DOHH2 (cell line): Measurements from ENCODE around the gene TCIRG1.

Experiments
- EZH2phosphoT487 ChIP-seq: fragments of 200-600 bp; sonication (generic); IDR thresholded peaks from 2 replicates; pipeline ENCODE4 v1.6.1; 2017; ENCODE audit warnings: borderline replicate concordance, mild to moderate bottlenecking, antibody characterized with exemption, low read length, moderate library complexity, mixed read lengths
- TF ChIP-seq, protein P1 (sequence below): fragments of 200-600 bp; sonication (generic); IDR thresholded peaks from one replicate; pipeline ENCODE4 v1.5.1; 2014; ENCODE audit warnings: antibody characterized with exemption, mild to moderate bottlenecking, low read depth, low read length; ENCODE audit not compliant: poor library complexity, severe bottlenecking

DNA sequence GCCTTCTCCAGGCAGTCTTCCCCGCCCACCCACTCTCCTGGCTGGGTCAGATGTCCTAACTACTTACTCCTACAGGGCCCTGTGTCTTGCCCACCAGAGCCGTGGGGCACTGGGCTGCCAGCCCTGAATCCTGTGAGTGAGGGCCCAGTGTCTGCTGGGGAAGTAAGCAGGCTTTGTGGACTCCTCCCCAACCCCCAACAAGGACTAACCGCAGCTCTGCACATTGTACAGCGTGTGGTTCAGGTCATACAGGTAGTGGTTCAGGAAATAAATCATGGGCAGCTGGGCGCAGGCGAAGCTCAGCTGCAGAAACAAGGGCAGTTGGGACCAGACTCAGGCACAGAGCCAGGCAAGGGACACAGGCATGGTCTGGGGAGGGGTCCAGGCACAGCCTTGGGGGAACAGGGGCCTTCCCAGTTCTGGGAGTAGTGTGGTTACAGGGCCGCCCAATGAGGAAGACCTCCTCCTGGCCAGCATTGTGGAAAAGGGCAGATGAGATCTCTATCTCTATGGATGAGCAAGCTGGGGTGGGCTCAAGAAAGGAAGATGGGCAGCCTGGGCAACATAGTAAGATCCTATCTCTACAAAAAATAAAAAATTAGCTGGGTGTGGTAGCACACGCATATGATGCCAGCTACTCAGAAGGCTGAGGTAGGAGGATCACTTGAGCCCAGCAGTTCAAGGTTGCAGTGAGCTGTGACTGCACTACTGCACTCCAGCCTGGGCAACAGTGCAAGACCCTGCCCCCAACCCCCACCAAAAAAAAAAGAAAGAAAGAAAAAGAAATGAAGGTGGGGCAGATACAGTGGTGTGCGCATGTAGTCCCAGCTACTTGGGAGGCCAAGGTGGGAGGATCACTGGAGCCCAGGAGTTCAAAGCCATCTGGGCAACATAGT lies 40.4 kb upstream of the TCIRG1 start:
- TF ChIP-seq, protein P1, sequence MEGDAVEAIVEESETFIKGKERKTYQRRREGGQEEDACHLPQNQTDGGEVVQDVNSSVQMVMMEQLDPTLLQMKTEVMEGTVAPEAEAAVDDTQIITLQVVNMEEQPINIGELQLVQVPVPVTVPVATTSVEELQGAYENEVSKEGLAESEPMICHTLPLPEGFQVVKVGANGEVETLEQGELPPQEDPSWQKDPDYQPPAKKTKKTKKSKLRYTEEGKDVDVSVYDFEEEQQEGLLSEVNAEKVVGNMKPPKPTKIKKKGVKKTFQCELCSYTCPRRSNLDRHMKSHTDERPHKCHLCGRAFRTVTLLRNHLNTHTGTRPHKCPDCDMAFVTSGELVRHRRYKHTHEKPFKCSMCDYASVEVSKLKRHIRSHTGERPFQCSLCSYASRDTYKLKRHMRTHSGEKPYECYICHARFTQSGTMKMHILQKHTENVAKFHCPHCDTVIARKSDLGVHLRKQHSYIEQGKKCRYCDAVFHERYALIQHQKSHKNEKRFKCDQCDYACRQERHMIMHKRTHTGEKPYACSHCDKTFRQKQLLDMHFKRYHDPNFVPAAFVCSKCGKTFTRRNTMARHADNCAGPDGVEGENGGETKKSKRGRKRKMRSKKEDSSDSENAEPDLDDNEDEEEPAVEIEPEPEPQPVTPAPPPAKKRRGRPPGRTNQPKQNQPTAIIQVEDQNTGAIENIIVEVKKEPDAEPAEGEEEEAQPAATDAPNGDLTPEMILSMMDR: no peak
- TF ChIP-seq EZH2phosphoT487: no peak
